C4-2B (cell line): Measurements from ENCODE around the gene RIN3.

ENCODE experiments used
- CTCF ChIP-seq: fragments of 450-650 bp; conservative IDR thresholded peaks from 2 replicates; pipeline ENCODE4 v1.5.1; 2017; ENCODE audit warnings: mild to moderate bottlenecking
- ZFX ChIP-seq: fragments of 450-650 bp; IDR thresholded peaks from 2 replicates; pipeline ENCODE4 v1.6.1; 2017

- TF ChIP-seq CTCF = no peak
- no peak for TF ChIP-seq ZFX
These were observed 7.3 kb upstream of the RIN3 start for GRCh38 chr14:92506231-92506630.
